DOHH2 (cell line): ENCODE data around the gene TRIM62.

Experiments used
- EZH2phosphoT487 ChIP-seq: fragments of 200-600 bp; sonication (generic); IDR thresholded peaks from 2 replicates; pipeline ENCODE4 v1.6.1; 2017; ENCODE audit warnings: borderline replicate concordance, mild to moderate bottlenecking, antibody characterized with exemption, low read length, moderate library complexity, mixed read lengths
- TF ChIP-seq, protein P1 (sequence below): fragments of 200-600 bp; sonication (generic); IDR thresholded peaks from one replicate; pipeline ENCODE4 v1.5.1; 2014; ENCODE audit warnings: antibody characterized with exemption, mild to moderate bottlenecking, low read depth, low read length; ENCODE audit not compliant: poor library complexity, severe bottlenecking

DNA sequence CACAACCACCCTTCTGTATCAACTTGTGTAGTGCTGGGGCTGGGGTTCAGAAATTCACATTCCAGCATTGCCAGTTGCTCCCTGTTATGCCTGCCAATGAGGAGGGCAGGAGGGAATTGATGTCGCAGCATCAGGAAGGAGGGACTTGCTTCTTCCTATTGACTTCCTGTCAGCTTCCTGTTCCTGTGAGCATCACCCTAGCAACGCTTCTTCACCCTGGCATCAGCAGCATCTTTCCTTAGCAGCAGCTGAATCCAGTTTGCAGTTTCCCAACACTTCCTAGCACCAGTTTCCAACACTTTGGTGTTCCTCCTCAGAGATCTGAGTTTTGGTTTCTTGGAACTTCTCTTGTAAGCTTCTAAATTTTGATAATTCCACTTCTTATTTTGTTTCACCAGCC lies 8.9 kb upstream of the TRIM62 start:
- TF ChIP-seq, protein P1, sequence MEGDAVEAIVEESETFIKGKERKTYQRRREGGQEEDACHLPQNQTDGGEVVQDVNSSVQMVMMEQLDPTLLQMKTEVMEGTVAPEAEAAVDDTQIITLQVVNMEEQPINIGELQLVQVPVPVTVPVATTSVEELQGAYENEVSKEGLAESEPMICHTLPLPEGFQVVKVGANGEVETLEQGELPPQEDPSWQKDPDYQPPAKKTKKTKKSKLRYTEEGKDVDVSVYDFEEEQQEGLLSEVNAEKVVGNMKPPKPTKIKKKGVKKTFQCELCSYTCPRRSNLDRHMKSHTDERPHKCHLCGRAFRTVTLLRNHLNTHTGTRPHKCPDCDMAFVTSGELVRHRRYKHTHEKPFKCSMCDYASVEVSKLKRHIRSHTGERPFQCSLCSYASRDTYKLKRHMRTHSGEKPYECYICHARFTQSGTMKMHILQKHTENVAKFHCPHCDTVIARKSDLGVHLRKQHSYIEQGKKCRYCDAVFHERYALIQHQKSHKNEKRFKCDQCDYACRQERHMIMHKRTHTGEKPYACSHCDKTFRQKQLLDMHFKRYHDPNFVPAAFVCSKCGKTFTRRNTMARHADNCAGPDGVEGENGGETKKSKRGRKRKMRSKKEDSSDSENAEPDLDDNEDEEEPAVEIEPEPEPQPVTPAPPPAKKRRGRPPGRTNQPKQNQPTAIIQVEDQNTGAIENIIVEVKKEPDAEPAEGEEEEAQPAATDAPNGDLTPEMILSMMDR: no peak
- no peak for TF ChIP-seq EZH2phosphoT487
